22Rv1 (cell line): ENCODE results near the gene HBQ1.

Source experiments
- ZFX ChIP-seq: fragments of 450-650 bp; IDR thresholded peaks from 2 replicates; pipeline ENCODE4 v1.6.1; 2017; ENCODE audit warnings: antibody characterized with exemption, borderline replicate concordance
- TF ChIP-seq, protein P1 (sequence below): fragments of 450-650 bp; IDR thresholded peaks from 2 replicates; pipeline ENCODE4 v1.5.1; 2017; ENCODE audit warnings: mild to moderate bottlenecking

DNA sequence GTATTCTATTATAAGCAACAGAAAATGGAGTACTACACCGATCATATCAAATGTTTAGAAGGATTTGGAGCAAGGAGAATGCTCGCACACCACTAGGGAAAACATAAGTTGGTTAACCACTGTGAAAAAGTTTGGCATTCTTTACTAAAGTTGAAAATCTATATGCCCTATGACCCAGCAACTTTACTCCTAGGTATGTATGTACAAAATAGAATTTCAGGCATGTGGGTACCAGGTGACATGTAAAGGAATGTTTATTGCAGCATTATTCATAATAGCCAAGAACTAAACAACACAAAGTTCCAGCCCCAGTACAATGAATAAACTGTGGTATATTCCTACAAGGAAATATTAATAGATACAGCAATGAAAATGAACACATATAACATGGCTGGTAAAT, 33.6 kb upstream of the HBQ1 start:
- TF ChIP-seq, protein P1, sequence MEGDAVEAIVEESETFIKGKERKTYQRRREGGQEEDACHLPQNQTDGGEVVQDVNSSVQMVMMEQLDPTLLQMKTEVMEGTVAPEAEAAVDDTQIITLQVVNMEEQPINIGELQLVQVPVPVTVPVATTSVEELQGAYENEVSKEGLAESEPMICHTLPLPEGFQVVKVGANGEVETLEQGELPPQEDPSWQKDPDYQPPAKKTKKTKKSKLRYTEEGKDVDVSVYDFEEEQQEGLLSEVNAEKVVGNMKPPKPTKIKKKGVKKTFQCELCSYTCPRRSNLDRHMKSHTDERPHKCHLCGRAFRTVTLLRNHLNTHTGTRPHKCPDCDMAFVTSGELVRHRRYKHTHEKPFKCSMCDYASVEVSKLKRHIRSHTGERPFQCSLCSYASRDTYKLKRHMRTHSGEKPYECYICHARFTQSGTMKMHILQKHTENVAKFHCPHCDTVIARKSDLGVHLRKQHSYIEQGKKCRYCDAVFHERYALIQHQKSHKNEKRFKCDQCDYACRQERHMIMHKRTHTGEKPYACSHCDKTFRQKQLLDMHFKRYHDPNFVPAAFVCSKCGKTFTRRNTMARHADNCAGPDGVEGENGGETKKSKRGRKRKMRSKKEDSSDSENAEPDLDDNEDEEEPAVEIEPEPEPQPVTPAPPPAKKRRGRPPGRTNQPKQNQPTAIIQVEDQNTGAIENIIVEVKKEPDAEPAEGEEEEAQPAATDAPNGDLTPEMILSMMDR: no peak
- TF ChIP-seq ZFX: no peak
